Liver (tissue), 9 donors: Measurements from ENCODE around the gene PDK3. TPM values are rescaled to one million over a fixed set of nuclear protein-coding genes. Genes with fewer than 3 reads are reported as not detected.

ENCODE experiments used
- DNase-seq: peaks from one replicate; pipeline ENCODE4 v3.0.0-alpha.2; 2017; ENCODE audit warnings: low spot score
- H3K27ac ChIP-seq, 2 donors: one replicate each; pipeline ENCODE4 v1.7.0; 2013; ENCODE audit warnings: inconsistent platforms in 2 of 2, low read length in 2 of 2, control low read depth in 1 of 2, low read depth in 1 of 2, mild to moderate bottlenecking in 1 of 2
- H3K27me3 ChIP-seq, 4 donors: one replicate each; pipeline versions ENCODE4 v1.6.1 to v1.7.0; 2013; ENCODE audit warnings: low read length in 3 of 4, inconsistent platforms in 1 of 4, mild to moderate bottlenecking in 1 of 4, moderate library complexity in 1 of 4; ENCODE audit not compliant: control insufficient read depth in 4 of 4, insufficient read depth in 4 of 4
- H3K36me3 ChIP-seq, 4 donors: one replicate each; pipeline versions ENCODE4 v1.6.1 to v1.7.0; 2013; ENCODE audit warnings: low read length in 3 of 4, mild to moderate bottlenecking in 3 of 4, low read depth in 1 of 4, moderate library complexity in 1 of 4; ENCODE audit not compliant: control insufficient read depth in 4 of 4, insufficient read depth in 3 of 4
- H3K4me1 ChIP-seq, 4 donors: one replicate each; pipeline versions ENCODE4 v1.6.1 to v1.7.0; 2013; ENCODE audit warnings: low read length in 3 of 4, mild to moderate bottlenecking in 3 of 4, moderate library complexity in 1 of 4; ENCODE audit not compliant: control insufficient read depth in 4 of 4, insufficient read depth in 4 of 4
- H3K4me3 ChIP-seq, 3 donors: one replicate each; pipeline versions ENCODE4 v1.6.1 to v1.7.0; 2013; ENCODE audit warnings: low read length in 3 of 3, control low read depth in 1 of 3, low read depth in 1 of 3, mild to moderate bottlenecking in 1 of 3
- H3K9ac ChIP-seq, 2 donors: one replicate each; pipeline ENCODE4 v1.7.0; 2013; ENCODE audit warnings: low read length in 2 of 2, mild to moderate bottlenecking in 2 of 2, moderate library complexity in 2 of 2, control low read depth in 1 of 2, low read depth in 1 of 2
- H3K9me3 ChIP-seq, 4 donors: one replicate each; pipeline versions ENCODE4 v1.6.1 to v1.7.0; 2013; ENCODE audit warnings: low read length in 3 of 4; ENCODE audit not compliant: control insufficient read depth in 4 of 4
- EGR1 ChIP-seq, 2 donors: IDR thresholded peaks; 2 replicates each; pipeline ENCODE4 v1.6.1; 2016 to 2018; ENCODE audit warnings: antibody characterized with exemption in 2 of 2, low read depth in 2 of 2
- FOXA2 ChIP-seq: IDR thresholded peaks from 2 replicates; pipeline ENCODE4 v1.6.1; 2016; ENCODE audit warnings: antibody characterized with exemption
- GABPA ChIP-seq, 2 donors: IDR thresholded peaks in 1 of 2; conservative IDR thresholded peaks in 1 of 2; 2 replicates each; pipeline ENCODE4 v1.6.1; 2016; ENCODE audit warnings: antibody characterized with exemption in 2 of 2, mild to moderate bottlenecking in 1 of 2, moderate library complexity in 1 of 2
- HNF4A ChIP-seq, 2 donors: conservative IDR thresholded peaks; 2 replicates each; pipeline ENCODE4 v1.6.1; 2016; ENCODE audit warnings: antibody characterized with exemption in 2 of 2, mild to moderate bottlenecking in 2 of 2
- HNF4G ChIP-seq: IDR thresholded peaks from 2 replicates; pipeline ENCODE4 v1.6.1; 2016; ENCODE audit warnings: antibody characterized with exemption
- NR2F2 ChIP-seq: IDR thresholded peaks from 2 replicates; pipeline ENCODE4 v1.6.1; 2016; ENCODE audit warnings: antibody characterized with exemption
- RXRA ChIP-seq, 2 donors: IDR thresholded peaks; 2 replicates each; pipeline ENCODE4 v1.6.1; 2017 to 2018; ENCODE audit warnings: antibody characterized with exemption in 2 of 2, mild to moderate bottlenecking in 1 of 2
- SP1 ChIP-seq: IDR thresholded peaks from 2 replicates; pipeline ENCODE4 v1.6.1; 2018; ENCODE audit warnings: antibody characterized with exemption, mild to moderate bottlenecking
- TAF1 ChIP-seq: conservative IDR thresholded peaks from 2 replicates; pipeline ENCODE4 v1.6.1; 2016; ENCODE audit warnings: antibody characterized with exemption, mild to moderate bottlenecking
- WGBS: extraction: QIAGEN DNeasy Blood & Tissue Kit; methylation state at CpG from one replicate; pipeline ENCODE4 v1.1.7; 2013; 5-methylcytosine and 5-hydroxymethylcytosine counted together
- polyA plus RNA-seq, 2 donors: library from polyadenylated mRNA; stranded (reverse) in 1 of 2; unstranded in 1 of 2; fragments of 200-250 nt in 1 of 2; fragments of >200 nt in 1 of 2; fragmentation: Nextera tagmentation in 1 of 2; extraction: Ambion mirVana in 1 of 2; gene quantifications; one replicate each; pipeline versions ENCODE4 v1.2.1 to v1.2.3, GENCODE V29; 2013 to 2015
- total RNA-seq, 2 donors: library from RNA; depleted of rRNA; stranded (reverse); fragments of >200 nt; gene quantifications; one replicate each; pipeline ENCODE4 v1.2.3, GENCODE V29; 2014
- TF ChIP-seq, protein P1 (sequence below): IDR thresholded peaks from 2 replicates; pipeline ENCODE4 v1.6.1; 2016; ENCODE audit warnings: antibody characterized with exemption
- TF ChIP-seq, protein P2 (sequence below): fragments of 150-350 bp; IDR thresholded peaks from 2 replicates; pipeline ENCODE4 v1.5.1; 2017; ENCODE audit warnings: improper control_type of control experiment, low read depth, low read length; ENCODE audit not compliant: missing input control
- TF ChIP-seq, protein P3 (sequence below): IDR thresholded peaks from 2 replicates; pipeline ENCODE4 v1.6.1; 2016; ENCODE audit warnings: antibody characterized with exemption
- TF ChIP-seq, protein P4 (sequence below): IDR thresholded peaks from 2 replicates; pipeline ENCODE4 v1.6.1; 2016; ENCODE audit warnings: antibody characterized with exemption
- donor health status: healthy.
- donor health status: healthy.
- donor health status: healthy.
- donor health status: healthy.
- donor health status: healthy.

PDK3 gene
- total and polyA plus RNA-seq, 4 donors: 6.0 to 14.0 (median 13.5) TPM

DNA sequence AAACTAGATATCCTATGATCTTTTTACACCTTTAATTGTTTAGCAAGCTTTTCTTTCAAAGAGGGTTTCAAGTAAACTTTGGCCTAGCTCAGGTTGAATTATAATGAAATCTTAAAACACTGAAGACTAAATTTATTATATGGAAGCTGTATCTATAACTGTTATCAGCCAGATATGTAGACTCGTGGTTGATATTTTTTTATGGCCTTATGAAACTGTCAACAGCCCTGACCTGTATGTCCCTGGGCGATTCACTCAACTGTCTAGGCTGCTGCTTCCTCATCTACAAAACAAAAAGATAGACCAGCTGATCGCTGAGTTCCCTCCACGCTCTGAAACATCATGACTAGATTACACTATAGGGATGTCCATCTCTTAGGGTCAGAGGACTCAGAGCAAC lies 21.2 kb upstream of the PDK3 start:
- Histone ChIP-seq H3K9me3 (no peaks in the 10 kb centered on the region), H3K9ac (no peak overlapping the region), H3K4me1 (no peaks in the 10 kb centered on the region), H3K27me3 (no peaks in the 10 kb centered on the region), H3K27ac (no peak overlapping the region), H3K4me3 (no peak overlapping the region), H3K36me3 (no peaks in the 10 kb centered on the region)
- TF ChIP-seq HNF4G (no peak), GABPA (IDR thresholded peaks at IDR 0.05 in 1 of 2, conservative IDR thresholded peaks at IDR 0.05 in 1 of 2) (no peak), FOXA2 (no peak), TAF1 (no peak), EGR1 (IDR thresholded peaks at IDR 0.05; ENCODE audit: low read depth in 2 of 2) (no peak), HNF4A (conservative IDR thresholded peaks at IDR 0.05) (no peak), NR2F2 (no peak), SP1 (no peak)
- TF ChIP-seq, protein P1, sequence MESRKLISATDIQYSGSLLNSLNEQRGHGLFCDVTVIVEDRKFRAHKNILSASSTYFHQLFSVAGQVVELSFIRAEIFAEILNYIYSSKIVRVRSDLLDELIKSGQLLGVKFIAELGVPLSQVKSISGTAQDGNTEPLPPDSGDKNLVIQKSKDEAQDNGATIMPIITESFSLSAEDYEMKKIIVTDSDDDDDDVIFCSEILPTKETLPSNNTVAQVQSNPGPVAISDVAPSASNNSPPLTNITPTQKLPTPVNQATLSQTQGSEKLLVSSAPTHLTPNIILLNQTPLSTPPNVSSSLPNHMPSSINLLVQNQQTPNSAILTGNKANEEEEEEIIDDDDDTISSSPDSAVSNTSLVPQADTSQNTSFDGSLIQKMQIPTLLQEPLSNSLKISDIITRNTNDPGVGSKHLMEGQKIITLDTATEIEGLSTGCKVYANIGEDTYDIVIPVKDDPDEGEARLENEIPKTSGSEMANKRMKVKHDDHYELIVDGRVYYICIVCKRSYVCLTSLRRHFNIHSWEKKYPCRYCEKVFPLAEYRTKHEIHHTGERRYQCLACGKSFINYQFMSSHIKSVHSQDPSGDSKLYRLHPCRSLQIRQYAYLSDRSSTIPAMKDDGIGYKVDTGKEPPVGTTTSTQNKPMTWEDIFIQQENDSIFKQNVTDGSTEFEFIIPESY: no peak
- TF ChIP-seq, protein P2, sequence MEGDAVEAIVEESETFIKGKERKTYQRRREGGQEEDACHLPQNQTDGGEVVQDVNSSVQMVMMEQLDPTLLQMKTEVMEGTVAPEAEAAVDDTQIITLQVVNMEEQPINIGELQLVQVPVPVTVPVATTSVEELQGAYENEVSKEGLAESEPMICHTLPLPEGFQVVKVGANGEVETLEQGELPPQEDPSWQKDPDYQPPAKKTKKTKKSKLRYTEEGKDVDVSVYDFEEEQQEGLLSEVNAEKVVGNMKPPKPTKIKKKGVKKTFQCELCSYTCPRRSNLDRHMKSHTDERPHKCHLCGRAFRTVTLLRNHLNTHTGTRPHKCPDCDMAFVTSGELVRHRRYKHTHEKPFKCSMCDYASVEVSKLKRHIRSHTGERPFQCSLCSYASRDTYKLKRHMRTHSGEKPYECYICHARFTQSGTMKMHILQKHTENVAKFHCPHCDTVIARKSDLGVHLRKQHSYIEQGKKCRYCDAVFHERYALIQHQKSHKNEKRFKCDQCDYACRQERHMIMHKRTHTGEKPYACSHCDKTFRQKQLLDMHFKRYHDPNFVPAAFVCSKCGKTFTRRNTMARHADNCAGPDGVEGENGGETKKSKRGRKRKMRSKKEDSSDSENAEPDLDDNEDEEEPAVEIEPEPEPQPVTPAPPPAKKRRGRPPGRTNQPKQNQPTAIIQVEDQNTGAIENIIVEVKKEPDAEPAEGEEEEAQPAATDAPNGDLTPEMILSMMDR: no peak
- TF ChIP-seq, protein P3, sequence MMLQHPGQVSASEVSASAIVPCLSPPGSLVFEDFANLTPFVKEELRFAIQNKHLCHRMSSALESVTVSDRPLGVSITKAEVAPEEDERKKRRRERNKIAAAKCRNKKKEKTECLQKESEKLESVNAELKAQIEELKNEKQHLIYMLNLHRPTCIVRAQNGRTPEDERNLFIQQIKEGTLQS: no peak
- WGBS: 86% methylated on average over 4 of the region's 4 CpGs
- DNase-seq: no peak

DNA sequence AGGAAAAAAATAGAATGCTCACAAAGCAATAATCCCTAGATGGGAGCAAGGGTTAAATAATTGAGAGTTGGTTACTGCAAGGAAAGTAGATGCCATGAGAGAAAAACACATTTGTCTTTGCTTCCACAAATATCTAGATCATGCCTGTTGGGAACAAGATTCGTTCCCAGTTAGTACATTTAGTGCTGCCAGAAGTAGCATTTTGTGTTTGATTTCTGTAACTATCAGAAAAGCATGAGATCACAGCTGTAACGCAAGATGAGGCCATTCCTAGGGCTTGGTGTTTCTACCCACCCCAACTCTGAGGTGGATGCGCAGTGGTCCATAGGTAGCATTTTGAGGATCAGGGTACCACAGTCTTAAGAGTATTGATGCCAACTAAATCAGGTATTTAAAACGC lies 20.4 kb upstream of the PDK3 start:
- Histone ChIP-seq H3K9ac (no peak overlapping the region), H3K36me3 (no peaks in the 10 kb centered on the region), H3K27ac (no peak overlapping the region), H3K4me1 (no peaks in the 10 kb centered on the region), H3K4me3 (no peak overlapping the region), H3K9me3 (no peaks in the 10 kb centered on the region), H3K27me3 (no peaks in the 10 kb centered on the region)
- DNase-seq: no peak
- TF ChIP-seq, protein P1: no peak
- TF ChIP-seq RXRA (IDR thresholded peaks at IDR 0.05): no peak
- no peak for TF ChIP-seq NR2F2
- no peak for TF ChIP-seq FOXA2
- TF ChIP-seq, protein P4, sequence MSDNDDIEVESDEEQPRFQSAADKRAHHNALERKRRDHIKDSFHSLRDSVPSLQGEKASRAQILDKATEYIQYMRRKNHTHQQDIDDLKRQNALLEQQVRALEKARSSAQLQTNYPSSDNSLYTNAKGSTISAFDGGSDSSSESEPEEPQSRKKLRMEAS: no peak
- TF ChIP-seq, protein P3: no peak
- TF ChIP-seq GABPA (IDR thresholded peaks at IDR 0.05 in 1 of 2, conservative IDR thresholded peaks at IDR 0.05 in 1 of 2): no peak
- WGBS: 93% methylated on average over 4 of the region's 4 CpGs
